Testis (tissue), 3 donors: Measurements from ENCODE around the gene FMNL2. TPM values are rescaled to one million over a fixed set of nuclear protein-coding genes. Genes with fewer than 3 reads are reported as not detected.

ENCODE experiments used
- DNase-seq: peaks from one replicate; pipeline ENCODE4 v3.0.0-alpha.2; 2019
- H3K27ac ChIP-seq, 2 donors: fragments of 200-600 bp; sonication (generic); one replicate each; pipeline ENCODE4 v1.5.1; 2019
- H3K27me3 ChIP-seq: fragments of 200-600 bp; sonication (generic); one replicate; pipeline ENCODE4 v1.5.1; 2019
- H3K36me3 ChIP-seq: fragments of 200-600 bp; sonication (generic); one replicate; pipeline ENCODE4 v1.5.1; 2017; ENCODE audit warnings: low read depth; ENCODE audit errors: missing control alignments
- H3K4me1 ChIP-seq: fragments of 200-600 bp; sonication (generic); one replicate; pipeline ENCODE4 v1.5.1; 2019
- H3K4me3 ChIP-seq, 2 donors: fragments of 200-600 bp; sonication (generic); one replicate each; pipeline ENCODE4 v1.5.1; 2017 to 2019
- H3K9me3 ChIP-seq: fragments of 200-600 bp; sonication (generic); one replicate; pipeline ENCODE4 v1.5.1; 2017
- CTCF ChIP-seq, 3 experiments: fragments of 450-650 bp in 2 of 3; fragments of 200-600 bp in 1 of 3; sonication (generic) in 1 of 3; IDR thresholded peaks; one replicate each; pipeline ENCODE4 v1.5.1; 2016 to 2019; ENCODE audit warnings: antibody characterized with exemption in 3 of 3, mild to moderate bottlenecking in 2 of 3, moderate library complexity in 1 of 3
- POLR2A ChIP-seq: fragments of 450-650 bp; IDR thresholded peaks from one replicate; pipeline ENCODE4 v1.6.1; 2017; ENCODE audit warnings: antibody characterized with exemption, mild to moderate bottlenecking, moderate library complexity
- WGBS, 2 donors: methylation state at CpG; one replicate each; pipeline ENCODE4 v1.1.5; 2018; 5-methylcytosine and 5-hydroxymethylcytosine counted together
- intact Hi-C: fragments of 100-400 bp; cut with DNase I; formaldehyde crosslinking; loops from one replicate; pipeline ENCODE4 v1.15.1; 2023; ENCODE audit warnings: low total_unique reads
- polyA plus RNA-seq: library from polyadenylated mRNA; stranded (reverse); fragments of 350-450 nt; fragmentation: Illumina TruSeq; extraction: RNeasy Lipid Tissue Mini Kit (QIAGEN cat#74804); gene quantifications from one replicate; pipeline ENCODE4 v1.2.3, GENCODE V29; 2014; ENCODE audit warnings: low read depth, low replicate concordance; ENCODE audit not compliant: insufficient read depth
- total RNA-seq, 2 donors: library from RNA; depleted of rRNA; stranded (reverse); fragments of >200 nt; gene quantifications; one replicate each; pipeline ENCODE4 v1.2.3, GENCODE V29; 2016

Gene FMNL2
- total and polyA plus RNA-seq, 3 donors from 2014 or later, result 15.4 to 19.8 (median 16.8) TPM

GRCh38 chr2:152458441-152458940, 123.5 kb downstream of the FMNL2 start:
- Histone ChIP-seq H3K27ac (no peak overlapping the region), H3K9me3 (no peaks in the 10 kb centered on the region), H3K4me3 (no peak overlapping the region), H3K36me3 (no peaks in the 10 kb centered on the region), H3K27me3 (no peaks in the 10 kb centered on the region), H3K4me1 (peaks cover 6% of the 10 kb centered on the region)
- WGBS, 2 donors, result 84 to 94% methylated on average over 4 to 5 of the region's 5 CpGs
- no peak for DNase-seq
- intact Hi-C loops, result no loop called here
- TF ChIP-seq POLR2A (no peak), CTCF (IDR thresholded peaks at IDR 0.05) (no peak)

GRCh38 chr2:152459091-152459490, 124.1 kb downstream of the FMNL2 start:
- Histone ChIP-seq H3K4me3 (no peak overlapping the region), H3K9me3 (no peaks in the 10 kb centered on the region), H3K27ac (no peak overlapping the region), H3K4me1 (peaks cover 11% of the 10 kb centered on the region), H3K27me3 (no peaks in the 10 kb centered on the region), H3K36me3 (no peaks in the 10 kb centered on the region)
- TF ChIP-seq POLR2A (no peak), CTCF (IDR thresholded peaks at IDR 0.05) (no peak)
- intact Hi-C loops, result no loop called here
- DNase-seq, result no peak
- WGBS, 2 donors, result 72 to 81% methylated on average over 2 of the region's 2 CpGs

GRCh38 chr2:152460567-152460966, 125.6 kb downstream of the FMNL2 start:
- no peaks in the 10 kb centered on the region for H3K27me3 ChIP-seq
- no peak for TF ChIP-seq POLR2A
- TF ChIP-seq CTCF (IDR thresholded peaks at IDR 0.05), result no peak
- intact Hi-C loops, result no loop called here
- no peaks in the 10 kb centered on the region for H3K9me3 ChIP-seq
- H3K4me3 ChIP-seq, result no peak overlapping the region
- WGBS, 2 donors, result 91 to 92% methylated on average over 6 of the region's 6 CpGs
- peaks cover 23% of the 10 kb centered on the region for H3K4me1 ChIP-seq
- DNase-seq, result no peak
- no peak overlapping the region for H3K27ac ChIP-seq
- H3K36me3 ChIP-seq, result no peaks in the 10 kb centered on the region

GRCh38 chr2:152462120-152462519, 127.1 kb downstream of the FMNL2 start:
- Histone ChIP-seq H3K36me3 (no peaks in the 10 kb centered on the region), H3K9me3 (no peaks in the 10 kb centered on the region), H3K4me3 (no peak overlapping the region), H3K27ac (no peak overlapping the region), H3K27me3 (no peaks in the 10 kb centered on the region), H3K4me1 (peaks cover 38% of the 10 kb centered on the region)
- no peak for DNase-seq
- 73 to 85% methylated on average over 3 of the region's 3 CpGs for WGBS, 2 donors
- TF ChIP-seq POLR2A, result no peak
- TF ChIP-seq CTCF (IDR thresholded peaks at IDR 0.05), result no peak
- intact Hi-C loops, result no loop called here

GRCh38 chr2:152462779-152463178, 127.8 kb downstream of the FMNL2 start:
- Histone ChIP-seq H3K36me3 (no peaks in the 10 kb centered on the region), H3K27ac (no peak overlapping the region), H3K4me1 (peaks cover 38% of the 10 kb centered on the region), H3K4me3 (no peak overlapping the region), H3K9me3 (no peaks in the 10 kb centered on the region), H3K27me3 (no peaks in the 10 kb centered on the region)
- TF ChIP-seq CTCF (IDR thresholded peaks at IDR 0.05) (no peak), POLR2A (no peak)
- intact Hi-C loops, result no loop called here
- DNase-seq, result no peak
- 53 to 65% methylated on average over 5 of the region's 5 CpGs for WGBS, 2 donors
